Endodermal cell (in vitro differentiated cells): Measurements from ENCODE around the gene CCDC171. TPM values are rescaled to one million over a fixed set of nuclear protein-coding genes. Genes with fewer than 3 reads are reported as not detected.

ENCODE experiments used
- DNase-seq: peaks from one replicate; pipeline ENCODE4 v3.0.0-alpha.2; 2017
- H3K27ac ChIP-seq: 2 replicates; pipeline ENCODE4 v1.5.1; 2013; ENCODE audit warnings: mild to moderate bottlenecking, low read depth, low read length, moderate library complexity
- H3K27me3 ChIP-seq: 2 replicates; pipeline ENCODE4 v1.6.1; 2013; ENCODE audit warnings: mild to moderate bottlenecking, low read length, moderate library complexity; ENCODE audit not compliant: insufficient read depth, control insufficient read depth, poor library complexity, severe bottlenecking
- H3K36me3 ChIP-seq: 2 replicates; pipeline ENCODE4 v1.7.0; 2013; ENCODE audit warnings: mild to moderate bottlenecking, low read length, moderate library complexity; ENCODE audit not compliant: control insufficient read depth, insufficient read depth
- H3K4me1 ChIP-seq: one replicate; pipeline ENCODE4 v1.7.0; 2013; ENCODE audit warnings: low read length; ENCODE audit not compliant: control insufficient read depth, insufficient read depth
- H3K4me3 ChIP-seq: 2 replicates; pipeline ENCODE4 v1.5.1; 2013; ENCODE audit warnings: mild to moderate bottlenecking, low read length, moderate library complexity
- H3K9ac ChIP-seq: 2 replicates; pipeline ENCODE4 v1.6.1; 2013; ENCODE audit warnings: mild to moderate bottlenecking, low read length, moderate library complexity; ENCODE audit not compliant: poor library complexity, severe bottlenecking; ENCODE audit errors: extremely low read depth
- H3K9me3 ChIP-seq: 2 replicates; pipeline ENCODE4 v1.6.1; 2013; ENCODE audit warnings: mild to moderate bottlenecking, low read length, moderate library complexity; ENCODE audit not compliant: control insufficient read depth
- H3K27ac Mint-ChIP-seq: 2 replicates; pipeline ENCODE4 v1.8.0; 2020; ENCODE audit warnings: mixed read lengths
- H3K27me3 Mint-ChIP-seq: 2 replicates; pipeline ENCODE4 v1.8.0; 2021; ENCODE audit warnings: mild to moderate bottlenecking, mixed read lengths; ENCODE audit not compliant: insufficient read depth
- H3K36me3 Mint-ChIP-seq: 2 replicates; pipeline ENCODE4 v1.8.0; 2020; ENCODE audit warnings: low read depth, mixed read lengths
- H3K4me1 Mint-ChIP-seq: 2 replicates; pipeline ENCODE4 v1.8.0; 2020; ENCODE audit warnings: mixed read lengths
- H3K4me3 Mint-ChIP-seq: 2 replicates; pipeline ENCODE4 v1.8.0; 2020; ENCODE audit warnings: mild to moderate bottlenecking, moderate library complexity, mixed read lengths
- H3K9me3 Mint-ChIP-seq: 2 replicates; pipeline ENCODE4 v1.8.0; 2020; ENCODE audit warnings: mild to moderate bottlenecking, mixed read lengths
- CTCF ChIP-seq: fragments of 200-600 bp; sonication (generic); conservative IDR thresholded peaks from 2 replicates; pipeline ENCODE4 v1.5.0; 2021; ENCODE audit warnings: antibody characterized with exemption, mild to moderate bottlenecking
- WGBS, 2 experiments: methylation state at CpG; one replicate each; pipeline versions ENCODE4 v1.1.5 to v1.1.7; 2013; ENCODE audit warnings: missing lambda C conversion rate in 2 of 2, mixed read lengths in 1 of 2; ENCODE audit not compliant: insufficient coverage in 1 of 2, insufficient read length in 1 of 2; 5-methylcytosine and 5-hydroxymethylcytosine counted together
- total RNA-seq, 2 donors: library from RNA; stranded (reverse); fragmentation: NEBNext Ultra II Directional in 1 of 2; extraction: Animal tissue kit (Norgen Biotek cat#: 25700) in 1 of 2; gene quantifications; 2 replicates in 1 of 2; 3 replicates in 1 of 2; pipeline ENCODE4 v1.2.1, GENCODE V29; 2021

CCDC171 gene
- total RNA-seq, 2 donors from 2014 or later: 6.3 to 6.8 TPM

- H3K27ac Mint-ChIP-seq: no peak overlapping the region
- Histone ChIP-seq H3K4me1 (no peaks in the 10 kb centered on the region), H3K9ac (no peak overlapping the region), H3K27me3 (no peaks in the 10 kb centered on the region), H3K9me3 (no peaks in the 10 kb centered on the region), H3K36me3 (no peaks in the 10 kb centered on the region), H3K4me3 (no peak overlapping the region), H3K27ac (no peak overlapping the region)
- no peak for DNase-seq
- no peaks in the 10 kb centered on the region for H3K4me1 Mint-ChIP-seq
- TF ChIP-seq CTCF: no peak
- H3K36me3 Mint-ChIP-seq: no peaks in the 10 kb centered on the region
- no peaks in the 10 kb centered on the region for H3K9me3 Mint-ChIP-seq
- H3K27me3 Mint-ChIP-seq: no peaks in the 10 kb centered on the region
- no peak overlapping the region for H3K4me3 Mint-ChIP-seq
Measured at GRCh38 chr9:15856591-15856990, 303.7 kb downstream of the CCDC171 start.

- Mint-ChIP-seq H3K4me1 (no peaks in the 10 kb centered on the region), H3K9me3 (no peaks in the 10 kb centered on the region)
Measured at GRCh38 chr9:15867334-15867733, 314.5 kb downstream of the CCDC171 start.

GRCh38 chr9:15867988-15868387, 315.1 kb downstream of the CCDC171 start:
- Mint-ChIP-seq H3K4me1 (no peaks in the 10 kb centered on the region), H3K27ac (no peak overlapping the region)
- H3K36me3 ChIP-seq: no peaks in the 10 kb centered on the region

More at GRCh38 chr9:15867334-15867733, 314.5 kb downstream of the CCDC171 start:
- 89 to 100% methylated on average over 1 to 2 of the region's 2 CpGs for WGBS, 2 experiments
- DNase-seq: no peak
- Histone ChIP-seq H3K4me3 (no peak overlapping the region), H3K4me1 (no peaks in the 10 kb centered on the region), H3K9me3 (no peaks in the 10 kb centered on the region), H3K27me3 (no peaks in the 10 kb centered on the region), H3K36me3 (no peaks in the 10 kb centered on the region), H3K9ac (no peak overlapping the region), H3K27ac (no peak overlapping the region)
- no peak overlapping the region for H3K27ac Mint-ChIP-seq
- H3K27me3 Mint-ChIP-seq: no peaks in the 10 kb centered on the region
- no peak overlapping the region for H3K4me3 Mint-ChIP-seq
- H3K36me3 Mint-ChIP-seq: no peaks in the 10 kb centered on the region
- no peak for TF ChIP-seq CTCF

More at GRCh38 chr9:15867988-15868387, 315.1 kb downstream of the CCDC171 start:
- Histone ChIP-seq H3K4me1 (no peaks in the 10 kb centered on the region), H3K27ac (no peak overlapping the region), H3K9ac (no peak overlapping the region), H3K4me3 (no peak overlapping the region), H3K27me3 (no peaks in the 10 kb centered on the region), H3K9me3 (no peaks in the 10 kb centered on the region)
- Mint-ChIP-seq H3K4me3 (no peak overlapping the region), H3K9me3 (no peaks in the 10 kb centered on the region), H3K27me3 (no peaks in the 10 kb centered on the region), H3K36me3 (no peaks in the 10 kb centered on the region)
- DNase-seq: no peak
- TF ChIP-seq CTCF: no peak
